SU-DHL-6 (cell line): ENCODE data around the gene LINGO3.

ENCODE experiments used
- EZH2phosphoT487 ChIP-seq: fragments of 200-600 bp; sonication (generic), shearing (Covaris generic); conservative IDR thresholded peaks from 2 replicates; pipeline ENCODE4 v1.6.1; 2018; ENCODE audit warnings: mild to moderate bottlenecking, antibody characterized with exemption, low read length, moderate library complexity, mixed read lengths
- TF ChIP-seq, protein P1 (sequence below): fragments of 200-600 bp; sonication (generic); IDR thresholded peaks from one replicate; pipeline ENCODE4 v1.5.1; 2017; ENCODE audit warnings: antibody characterized with exemption, mild to moderate bottlenecking, low read length, moderate library complexity; ENCODE audit not compliant: insufficient read depth, poor library complexity, severe bottlenecking

DNA sequence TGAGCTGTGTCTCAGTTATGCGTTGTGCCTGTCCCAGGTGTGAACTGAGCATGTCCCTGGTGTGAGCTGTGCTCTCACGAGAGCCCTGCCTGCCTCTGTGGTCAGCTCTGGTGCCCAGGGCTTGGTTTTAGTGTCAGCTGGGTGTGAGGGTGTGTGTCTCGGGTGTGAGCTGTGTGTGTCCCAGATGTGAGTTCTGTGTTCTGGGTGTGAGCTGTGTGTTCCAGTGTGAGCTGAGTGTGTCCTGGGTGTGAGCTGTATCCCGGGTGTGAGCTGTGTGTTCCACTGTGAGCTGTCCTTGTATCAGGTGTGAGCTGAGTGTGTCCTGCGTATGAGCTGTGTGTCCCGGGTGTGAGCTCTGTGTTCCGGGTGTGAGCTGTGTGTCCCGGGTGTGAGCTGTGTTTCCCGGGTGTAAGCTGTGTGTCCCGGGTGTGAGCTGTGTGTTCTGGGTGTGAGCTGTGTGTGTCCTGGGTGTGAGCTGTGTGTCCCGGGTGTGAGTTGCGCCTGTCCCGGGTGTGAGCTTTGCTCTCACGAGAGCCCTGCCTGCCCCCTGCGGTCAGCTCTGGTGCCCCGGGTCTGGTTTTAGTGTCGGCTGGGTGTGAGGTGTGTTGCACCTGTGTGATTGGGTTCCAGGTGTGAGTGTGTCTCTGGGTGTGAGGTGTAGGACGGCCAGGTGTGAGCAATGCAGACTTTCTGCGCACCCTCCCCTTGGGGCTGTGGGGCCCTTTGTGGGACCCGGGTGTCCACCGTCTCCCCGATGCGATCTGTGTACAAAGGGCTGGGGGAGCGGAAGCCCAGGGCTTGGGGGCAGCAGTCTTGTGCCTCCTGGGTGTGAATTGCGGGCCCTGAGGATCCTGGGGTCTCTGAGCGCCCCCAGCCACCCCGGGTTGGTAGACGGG is 18.9 kb downstream of the LINGO3 start:
- TF ChIP-seq, protein P1, sequence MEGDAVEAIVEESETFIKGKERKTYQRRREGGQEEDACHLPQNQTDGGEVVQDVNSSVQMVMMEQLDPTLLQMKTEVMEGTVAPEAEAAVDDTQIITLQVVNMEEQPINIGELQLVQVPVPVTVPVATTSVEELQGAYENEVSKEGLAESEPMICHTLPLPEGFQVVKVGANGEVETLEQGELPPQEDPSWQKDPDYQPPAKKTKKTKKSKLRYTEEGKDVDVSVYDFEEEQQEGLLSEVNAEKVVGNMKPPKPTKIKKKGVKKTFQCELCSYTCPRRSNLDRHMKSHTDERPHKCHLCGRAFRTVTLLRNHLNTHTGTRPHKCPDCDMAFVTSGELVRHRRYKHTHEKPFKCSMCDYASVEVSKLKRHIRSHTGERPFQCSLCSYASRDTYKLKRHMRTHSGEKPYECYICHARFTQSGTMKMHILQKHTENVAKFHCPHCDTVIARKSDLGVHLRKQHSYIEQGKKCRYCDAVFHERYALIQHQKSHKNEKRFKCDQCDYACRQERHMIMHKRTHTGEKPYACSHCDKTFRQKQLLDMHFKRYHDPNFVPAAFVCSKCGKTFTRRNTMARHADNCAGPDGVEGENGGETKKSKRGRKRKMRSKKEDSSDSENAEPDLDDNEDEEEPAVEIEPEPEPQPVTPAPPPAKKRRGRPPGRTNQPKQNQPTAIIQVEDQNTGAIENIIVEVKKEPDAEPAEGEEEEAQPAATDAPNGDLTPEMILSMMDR: no peak
- no peak for TF ChIP-seq EZH2phosphoT487
